Measurements from ENCODE around the gene SDK1. TPM values are rescaled to one million over a fixed set of nuclear protein-coding genes. Genes with fewer than 3 reads are reported as not detected.

The SDK1 gene
- total and polyA plus RNA-seq, 11 donors: 2.2 to 5.8 (median 3.4) TPM

DNA sequence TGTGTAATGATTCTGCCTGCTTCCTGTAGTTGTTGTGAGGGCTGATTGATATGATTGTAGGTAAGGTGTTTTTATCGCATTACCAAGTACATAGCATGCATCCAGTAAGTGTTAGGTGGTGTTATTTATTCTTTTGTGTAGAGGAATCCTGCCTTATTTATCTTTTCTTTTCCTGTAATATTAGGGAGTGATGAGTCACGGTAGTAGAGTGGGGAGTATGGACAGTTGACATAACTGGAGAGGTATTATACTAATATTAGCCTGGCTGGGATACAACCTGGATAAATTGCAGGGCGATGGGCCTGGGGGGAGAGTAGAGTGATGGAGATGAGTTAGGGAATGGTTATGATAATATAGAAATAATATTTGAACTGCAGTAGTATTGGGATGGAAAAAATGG is 9.8 kb downstream of the SDK1 start:
- no peaks in the 10 kb centered on the region for H3K9me3 ChIP-seq
- peaks cover 0 to 5% (median 0%) of the 10 kb centered on the region in 12 donors for H3K4me1 ChIP-seq
- intact Hi-C loops (cut with DNase I): no loop called here
- no peak overlapping the region for H3K27ac ChIP-seq
- ATAC-seq: no peak
- H3K27me3 ChIP-seq: peaks cover 0 to 8% (median 0%) of the 10 kb centered on the region in 9 donors
- WGBS, 4 donors: 58 to 72% (median 67%) methylated on average over 3 of the region's 3 CpGs
- no peak for DNase-seq
- no peak overlapping the region for H3K4me3 ChIP-seq
- no peaks in the 10 kb centered on the region for H3K36me3 ChIP-seq
- TF ChIP-seq POLR2A (IDR thresholded peaks at IDR 0.05): no peak
- TF ChIP-seq, protein P1, sequence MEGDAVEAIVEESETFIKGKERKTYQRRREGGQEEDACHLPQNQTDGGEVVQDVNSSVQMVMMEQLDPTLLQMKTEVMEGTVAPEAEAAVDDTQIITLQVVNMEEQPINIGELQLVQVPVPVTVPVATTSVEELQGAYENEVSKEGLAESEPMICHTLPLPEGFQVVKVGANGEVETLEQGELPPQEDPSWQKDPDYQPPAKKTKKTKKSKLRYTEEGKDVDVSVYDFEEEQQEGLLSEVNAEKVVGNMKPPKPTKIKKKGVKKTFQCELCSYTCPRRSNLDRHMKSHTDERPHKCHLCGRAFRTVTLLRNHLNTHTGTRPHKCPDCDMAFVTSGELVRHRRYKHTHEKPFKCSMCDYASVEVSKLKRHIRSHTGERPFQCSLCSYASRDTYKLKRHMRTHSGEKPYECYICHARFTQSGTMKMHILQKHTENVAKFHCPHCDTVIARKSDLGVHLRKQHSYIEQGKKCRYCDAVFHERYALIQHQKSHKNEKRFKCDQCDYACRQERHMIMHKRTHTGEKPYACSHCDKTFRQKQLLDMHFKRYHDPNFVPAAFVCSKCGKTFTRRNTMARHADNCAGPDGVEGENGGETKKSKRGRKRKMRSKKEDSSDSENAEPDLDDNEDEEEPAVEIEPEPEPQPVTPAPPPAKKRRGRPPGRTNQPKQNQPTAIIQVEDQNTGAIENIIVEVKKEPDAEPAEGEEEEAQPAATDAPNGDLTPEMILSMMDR (IDR thresholded peaks at IDR 0.05): no peak

DNA sequence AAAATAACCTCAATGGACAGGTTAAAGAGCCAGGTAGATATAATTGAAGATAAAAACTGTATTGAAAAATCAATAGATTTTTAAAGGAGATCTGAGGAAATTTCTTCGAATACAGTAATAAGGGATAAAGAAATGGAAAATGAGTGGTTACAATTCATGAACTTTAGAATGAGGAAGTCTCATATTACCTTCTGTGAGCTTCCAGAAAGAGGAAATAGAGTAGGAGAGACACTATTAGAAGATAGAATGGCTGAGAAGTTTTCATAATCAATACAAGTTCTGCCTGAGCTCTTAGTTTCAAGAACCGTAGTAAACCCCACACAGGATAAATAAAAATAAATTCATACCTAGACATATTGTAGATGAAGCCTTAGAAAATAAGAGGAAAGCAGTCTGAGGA is 11.5 kb downstream of the SDK1 start:
- H3K4me3 ChIP-seq: no peak overlapping the region
- H3K9me3 ChIP-seq: no peaks in the 10 kb centered on the region
- H3K36me3 ChIP-seq: no peaks in the 10 kb centered on the region
- TF ChIP-seq, protein P1 (IDR thresholded peaks at IDR 0.05): no peak
- no peak for TF ChIP-seq POLR2A (IDR thresholded peaks at IDR 0.05)
- H3K4me1 ChIP-seq: peaks cover 0 to 5% (median 0%) of the 10 kb centered on the region in 12 donors
- ATAC-seq: no peak
- DNase-seq: no peak
- H3K27ac ChIP-seq: no peak overlapping the region
- H3K27me3 ChIP-seq: peaks cover 0 to 8% (median 0%) of the 10 kb centered on the region in 9 donors
- intact Hi-C loops (cut with DNase I): no loop called here
- WGBS, 4 donors: 85 to 91% (median 89%) methylated on average over 2 of the region's 2 CpGs

- WGBS, 4 donors: 56 to 64% (median 61%) methylated on average over 4 of the region's 4 CpGs
- no peaks in the 10 kb centered on the region for H3K36me3 ChIP-seq
- TF ChIP-seq, protein P1 (IDR thresholded peaks at IDR 0.05): no peak
- TF ChIP-seq POLR2A (IDR thresholded peaks at IDR 0.05): no peak
- DNase-seq (no peak), ATAC-seq (no peak)
- H3K4me1 ChIP-seq: no peaks in the 10 kb centered on the region
- no peaks in the 10 kb centered on the region for H3K27me3 ChIP-seq
- intact Hi-C loops (cut with DNase I): no loop called here
- peaks cover 0 to 8% (median 0%) of the 10 kb centered on the region in 12 donors for H3K9me3 ChIP-seq
- H3K27ac ChIP-seq: no peak overlapping the region
- H3K4me3 ChIP-seq: no peak overlapping the region
Measured at GRCh38 chr7:3318874-3319273, 17.8 kb downstream of the SDK1 start.

- H3K27me3 ChIP-seq: no peaks in the 10 kb centered on the region
- H3K9me3 ChIP-seq: peaks cover 0 to 8% (median 0%) of the 10 kb centered on the region in 12 donors
- DNase-seq (no peak), ATAC-seq (no peak)
- no peak overlapping the region for H3K4me3 ChIP-seq
- no peaks in the 10 kb centered on the region for H3K36me3 ChIP-seq
- H3K4me1 ChIP-seq: no peaks in the 10 kb centered on the region
- WGBS, 4 donors: 74 to 84% (median 79%) methylated on average over 4 of the region's 4 CpGs
- no peak overlapping the region for H3K27ac ChIP-seq
- intact Hi-C loops (cut with DNase I): no loop called here
- TF ChIP-seq, protein P1 (IDR thresholded peaks at IDR 0.05): no peak
- TF ChIP-seq POLR2A (IDR thresholded peaks at IDR 0.05): no peak
Measured at GRCh38 chr7:3321206-3321605, 20.2 kb downstream of the SDK1 start.
